GM23338 (cell line): ENCODE measurements around the gene NEMP2. TPM values are rescaled to one million over a fixed set of nuclear protein-coding genes. Genes with fewer than 3 reads are reported as not detected.

Experiments used
- ATAC-seq: fragments of 200-7000 bp; cut with Tn5 transposase; 3 replicates; pipeline ENCODE4 v1.9.1; 2020
- DNase-seq: peaks from one replicate; pipeline ENCODE4 v3.0.0-alpha.2; 2015; ENCODE audit warnings: low spot score
- H2AFZ ChIP-seq: fragments of 200-600 bp; sonication (generic); 2 replicates; pipeline ENCODE4 v1.8.0; 2016; ENCODE audit warnings: antibody characterized with exemption, mild to moderate bottlenecking, moderate library complexity
- H3F3A ChIP-seq: fragments of 200-600 bp; sonication (generic); replicated peaks from 2 replicates; pipeline ENCODE4 v1.8.0; 2017; ENCODE audit warnings: antibody characterized with exemption, mixed run types, low read depth
- H3K27ac ChIP-seq: fragments of 200-600 bp; sonication (generic); 2 replicates; pipeline ENCODE4 v1.6.1; 2016; ENCODE audit warnings: low read depth
- H3K27me3 ChIP-seq: fragments of 200-600 bp; sonication (generic); 2 replicates; pipeline ENCODE4 v1.8.0; 2016; ENCODE audit warnings: mild to moderate bottlenecking, mixed run types, moderate library complexity; ENCODE audit not compliant: insufficient read depth
- H3K36me3 ChIP-seq: fragments of 200-600 bp; sonication (generic); 2 replicates; pipeline ENCODE4 v1.8.0; 2016; ENCODE audit warnings: mild to moderate bottlenecking; ENCODE audit not compliant: insufficient read depth
- H3K4me1 ChIP-seq: fragments of 200-600 bp; sonication (generic); 2 replicates; pipeline ENCODE4 v1.8.0; 2016; ENCODE audit warnings: mild to moderate bottlenecking, moderate library complexity; ENCODE audit not compliant: insufficient read depth
- H3K4me2 ChIP-seq: fragments of 200-600 bp; sonication (generic); 2 replicates; pipeline ENCODE4 v1.7.1; 2017; ENCODE audit warnings: mixed run types
- H3K4me3 ChIP-seq: fragments of 200-600 bp; sonication (generic); 2 replicates; pipeline ENCODE4 v1.6.1; 2016; ENCODE audit warnings: mixed run types
- H3K79me2 ChIP-seq: fragments of 200-600 bp; sonication (generic); replicated peaks from 2 replicates; pipeline ENCODE4 v1.8.0; 2017; ENCODE audit warnings: mild to moderate bottlenecking; ENCODE audit not compliant: insufficient read depth
- H3K9me2 ChIP-seq: fragments of 200-600 bp; sonication (generic); 2 replicates; pipeline ENCODE4 v1.8.0; 2017; ENCODE audit not compliant: insufficient read depth
- H4K20me1 ChIP-seq: fragments of 200-600 bp; sonication (generic); replicated peaks from 2 replicates; pipeline ENCODE4 v1.8.0; 2017; ENCODE audit warnings: mild to moderate bottlenecking; ENCODE audit not compliant: insufficient read depth
- H3K27ac Mint-ChIP-seq: 2 replicates; pipeline ENCODE4 v1.8.0; 2020; ENCODE audit warnings: inconsistent platforms, mild to moderate bottlenecking, moderate library complexity, mixed read lengths
- H3K27me3 Mint-ChIP-seq: 3 replicates; pipeline ENCODE4 v1.8.0; 2022; ENCODE audit warnings: low read depth, mild to moderate bottlenecking, moderate library complexity, mixed read lengths, inconsistent platforms; ENCODE audit not compliant: insufficient read depth, poor library complexity
- H3K36me3 Mint-ChIP-seq: 3 replicates; pipeline ENCODE4 v1.8.0; 2021; ENCODE audit warnings: low read depth, mild to moderate bottlenecking, inconsistent platforms, moderate library complexity, mixed read lengths
- H3K4me1 Mint-ChIP-seq: 3 replicates; pipeline ENCODE4 v1.8.0; 2020; ENCODE audit warnings: mild to moderate bottlenecking, inconsistent platforms, mixed read lengths
- H3K4me3 Mint-ChIP-seq: 3 replicates; pipeline ENCODE4 v1.8.0; 2021; ENCODE audit warnings: moderate library complexity, mild to moderate bottlenecking, inconsistent platforms, mixed read lengths
- H3K9me3 Mint-ChIP-seq: 3 replicates; pipeline ENCODE4 v1.8.0; 2020; ENCODE audit warnings: moderate library complexity, mild to moderate bottlenecking, inconsistent platforms, mixed read lengths
- CREB1 ChIP-seq: fragments of 250-450 bp; sonication (Bioruptor Pico); IDR thresholded peaks from 2 replicates; pipeline ENCODE4 v1.5.0; 2020; ENCODE audit warnings: low read depth, mild to moderate bottlenecking, moderate library complexity
- CTCF ChIP-seq, 2 experiments: fragments of 200-600 bp in 1 of 2; sonication (generic) in 1 of 2; conservative IDR thresholded peaks; 2 replicates each; pipeline versions ENCODE4 v1.5.1 to v1.6.1; 2016 to 2017; ENCODE audit warnings: antibody characterized with exemption in 2 of 2, low read depth in 2 of 2, mild to moderate bottlenecking in 2 of 2, moderate library complexity in 1 of 2
- ETS1 ChIP-seq: IDR thresholded peaks from 2 replicates; pipeline ENCODE4 v1.6.1; 2016; ENCODE audit warnings: antibody characterized with exemption
- EZH2 ChIP-seq: fragments of 200-600 bp; sonication (generic); IDR thresholded peaks from one replicate; pipeline ENCODE4 v1.8.0; 2017; ENCODE audit warnings: antibody characterized with exemption, mild to moderate bottlenecking, low read depth; ENCODE audit not compliant: unreplicated experiment
- EZH2phosphoT487 ChIP-seq: fragments of 200-600 bp; sonication (generic); IDR thresholded peaks from one replicate; pipeline ENCODE4 v1.8.1; 2018; ENCODE audit warnings: antibody characterized with exemption; ENCODE audit not compliant: unreplicated experiment
- JUNB ChIP-seq: IDR thresholded peaks from one replicate; pipeline ENCODE4 v1.6.1; 2016; ENCODE audit warnings: antibody characterized with exemption; ENCODE audit not compliant: unreplicated experiment
- NANOG ChIP-seq: IDR thresholded peaks from 2 replicates; pipeline ENCODE4 v1.6.1; 2016; ENCODE audit warnings: antibody characterized with exemption, borderline replicate concordance
- POLR2AphosphoS5 ChIP-seq: IDR thresholded peaks from 2 replicates; pipeline ENCODE4 v1.6.1; 2016; ENCODE audit warnings: antibody characterized with exemption, low read depth
- REST ChIP-seq: IDR thresholded peaks from one replicate; pipeline ENCODE4 v1.6.1; 2018; ENCODE audit warnings: antibody characterized with exemption; ENCODE audit not compliant: unreplicated experiment
- STAT1 ChIP-seq: IDR thresholded peaks from one replicate; pipeline ENCODE4 v1.6.1; 2016; ENCODE audit warnings: antibody characterized with exemption; ENCODE audit not compliant: unreplicated experiment
- ZNF114 ChIP-seq: fragments of 250-450 bp; sonication (Bioruptor Pico); IDR thresholded peaks from 2 replicates; pipeline ENCODE4 v1.5.0; 2020; ENCODE audit warnings: mild to moderate bottlenecking, moderate library complexity
- ZNF331 ChIP-seq: fragments of 250-450 bp; sonication (Bioruptor Pico); IDR thresholded peaks from 2 replicates; pipeline ENCODE4 v1.5.0; 2020; ENCODE audit warnings: low read depth, mild to moderate bottlenecking, moderate library complexity
- ZNF462 ChIP-seq: fragments of 250-450 bp; sonication (Bioruptor Pico); IDR thresholded peaks from 2 replicates; pipeline ENCODE4 v1.5.0; 2020; ENCODE audit warnings: mild to moderate bottlenecking, moderate library complexity
- polyA plus RNA-seq: library from polyadenylated mRNA; unstranded; fragments of >200 nt; fragmentation: Nextera tagmentation; extraction: Ambion mirVana; gene quantifications from 2 replicates; pipeline ENCODE4 v1.2.1, GENCODE V29; 2016
- total RNA-seq: library from RNA; depleted of rRNA; stranded (reverse); fragments of >200 nt; shearing (Covaris generic); gene quantifications from 2 replicates; pipeline ENCODE4 v1.2.3, GENCODE V29; 2014

Gene NEMP2
- total and polyA plus RNA-seq, 2 experiments from 2014 or later, result 1.2 to 4.0 TPM

GRCh38 chr2:190582019-190582418 is 47.5 kb upstream of the NEMP2 start:
- no peak overlapping the region for H3K4me3 Mint-ChIP-seq
- DNase-seq (no peak), ATAC-seq (no peak)
- H3F3A ChIP-seq, result no peaks in the 10 kb centered on the region
- H3K36me3 Mint-ChIP-seq, result no peaks in the 10 kb centered on the region
- H3K36me3 ChIP-seq, result no peaks in the 10 kb centered on the region
- no peaks in the 10 kb centered on the region for H3K27me3 ChIP-seq
- no peak overlapping the region for H3K4me3 ChIP-seq
- peaks cover 3% of the 10 kb centered on the region; the same call in 1 of the 2 replicates for H3K9me2 ChIP-seq
- H3K27ac ChIP-seq, result no peak overlapping the region
- no peaks in the 10 kb centered on the region for H3K9me3 Mint-ChIP-seq
- no peak overlapping the region for H3K27ac Mint-ChIP-seq
- no peaks in the 10 kb centered on the region for H3K4me1 ChIP-seq
- TF ChIP-seq ZNF331 (CRISPR knock-in tag) (no peak), JUNB (no peak), NANOG (no peak), ETS1 (no peak), EZH2 (no peak), ZNF114 (CRISPR knock-in tag) (no peak), STAT1 (no peak), EZH2phosphoT487 (no peak), POLR2AphosphoS5 (no peak), CTCF (conservative IDR thresholded peaks at IDR 0.05; ENCODE audit: low read depth in 2 of 2) (no peak), REST (no peak), CREB1 (CRISPR knock-in tag) (no peak), ZNF462 (CRISPR knock-in tag) (no peak)
- no peak overlapping the region for H3K4me2 ChIP-seq
- H3K4me1 Mint-ChIP-seq, result no peaks in the 10 kb centered on the region
- no peak overlapping the region for H2AFZ ChIP-seq
- no peaks in the 10 kb centered on the region for H3K27me3 Mint-ChIP-seq
- H3K79me2 ChIP-seq, result no peaks in the 10 kb centered on the region
- no peaks in the 10 kb centered on the region for H4K20me1 ChIP-seq
